NCI-H1417 (cell line): ENCODE data around the gene GPR35.
A peak's percentile ranks its signal among the peaks of the same experiment; 100 is the strongest.

Source experiments
- DNase-seq, 3 experiments: peaks; one replicate each; lab custom pipeline; 2025; lab: John Stamatoyannopoulos, UW

The GPR35 gene

DNA sequence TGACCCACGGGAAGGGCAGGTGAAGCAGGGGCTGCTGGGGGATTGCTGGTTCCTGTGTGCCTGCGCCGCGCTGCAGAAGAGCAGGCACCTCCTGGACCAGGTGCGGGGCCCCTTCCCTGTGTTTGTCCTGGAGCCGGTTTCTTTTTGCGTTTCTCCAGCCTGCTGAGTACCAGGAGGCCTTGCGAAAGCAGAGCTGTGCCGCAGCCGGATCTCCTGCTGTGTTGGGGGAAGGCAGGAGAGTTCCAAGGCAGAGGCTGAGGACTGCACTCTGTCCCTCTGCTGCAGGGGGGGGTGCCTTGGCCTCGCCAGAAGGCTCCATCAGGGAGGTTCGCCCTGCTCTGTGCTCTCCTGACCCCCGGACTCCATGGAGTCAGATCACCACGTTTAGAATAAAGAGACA is 35.9 kb upstream of the GPR35 start:
- no peak for DNase-seq

DNA sequence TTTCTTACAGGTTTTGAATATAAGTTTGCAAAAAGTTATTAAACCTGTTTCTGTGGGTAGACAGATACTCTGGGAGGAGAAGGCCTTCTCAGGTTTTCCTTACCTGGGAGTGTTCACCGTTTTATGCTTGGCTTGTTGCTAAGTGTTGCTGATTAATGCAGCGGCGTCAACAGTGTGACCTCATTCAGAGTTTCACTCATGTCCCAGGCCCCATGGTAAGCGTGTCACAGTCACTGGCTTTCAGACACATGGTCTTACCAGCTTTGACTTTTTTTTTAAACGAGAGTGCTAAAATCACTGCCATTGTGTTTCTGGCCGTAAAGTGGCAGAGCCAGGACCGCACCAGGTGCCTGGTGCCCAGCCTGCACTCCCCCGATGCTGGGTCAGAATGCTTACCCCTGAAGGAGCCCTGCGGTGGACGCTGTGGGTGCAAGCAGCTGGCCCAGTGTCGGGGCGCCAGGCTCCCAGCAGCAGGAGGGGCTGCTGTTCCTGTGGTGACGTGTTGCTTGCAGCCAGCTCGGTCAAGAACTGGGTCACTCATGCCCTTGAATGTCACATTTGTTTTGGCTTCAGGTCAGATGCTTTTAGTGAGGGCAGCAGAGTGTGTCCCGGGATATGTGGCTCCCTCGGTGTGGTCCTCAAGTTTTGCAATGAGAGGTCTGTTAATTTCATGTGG is 35.3 kb upstream of the GPR35 start:
- no peak for DNase-seq

DNA sequence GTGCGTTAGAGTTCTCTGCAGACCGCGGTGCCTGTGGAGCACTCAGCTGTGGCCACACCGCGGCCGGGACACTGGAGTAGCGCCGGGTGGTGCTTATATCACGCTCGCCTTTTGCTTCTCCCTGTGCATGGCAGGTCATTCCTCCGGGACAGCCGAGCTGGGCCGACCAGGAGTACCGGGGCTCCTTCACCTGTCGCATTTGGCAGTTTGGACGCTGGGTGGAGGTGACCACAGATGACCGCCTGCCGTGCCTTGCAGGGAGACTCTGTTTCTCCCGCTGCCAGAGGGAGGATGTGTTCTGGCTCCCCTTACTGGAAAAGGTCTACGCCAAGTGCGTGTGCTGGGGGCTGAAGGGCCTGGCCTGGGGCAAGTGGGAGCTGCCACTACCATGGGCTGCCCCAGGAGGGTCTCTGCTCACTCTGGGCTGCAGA is 34.6 kb upstream of the GPR35 start:
- no peak for DNase-seq

DNA sequence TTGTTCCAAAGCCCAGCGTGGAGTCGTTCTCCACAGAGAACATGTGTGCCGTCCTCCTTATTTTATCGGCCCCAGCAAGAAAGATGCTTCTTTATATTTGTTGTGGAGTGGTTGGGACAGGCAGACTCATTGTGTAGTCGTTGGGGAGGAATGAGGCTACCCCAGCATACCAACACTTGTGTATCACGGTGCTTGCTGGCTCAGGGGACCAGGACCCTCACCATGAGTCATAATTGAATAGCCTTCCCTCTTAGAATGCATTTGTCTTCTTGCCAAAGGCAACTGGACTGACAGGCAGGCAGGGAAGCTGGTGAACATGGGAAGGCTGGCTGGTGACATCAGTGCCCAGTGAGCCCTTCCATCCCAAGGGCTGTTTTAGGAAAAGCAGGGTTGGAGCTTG is 34.1 kb upstream of the GPR35 start:
- DNase-seq, result no peak

DNA sequence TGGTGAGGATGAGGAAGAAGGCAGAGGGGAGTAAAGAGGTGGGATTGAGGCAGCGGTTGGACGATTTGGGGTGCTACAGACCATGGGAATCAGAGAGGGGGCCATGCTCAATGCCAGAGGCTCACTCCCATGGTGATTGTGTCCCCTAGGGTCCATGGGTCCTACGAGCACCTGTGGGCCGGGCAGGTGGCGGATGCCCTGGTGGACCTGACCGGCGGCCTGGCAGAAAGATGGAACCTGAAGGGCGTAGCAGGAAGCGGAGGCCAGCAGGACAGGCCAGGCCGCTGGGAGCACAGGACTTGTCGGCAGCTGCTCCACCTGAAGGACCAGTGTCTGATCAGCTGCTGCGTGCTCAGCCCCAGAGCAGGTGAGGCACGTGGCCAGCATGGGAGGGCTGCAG is 33.5 kb upstream of the GPR35 start:
- DNase-seq, result no peak

DNA sequence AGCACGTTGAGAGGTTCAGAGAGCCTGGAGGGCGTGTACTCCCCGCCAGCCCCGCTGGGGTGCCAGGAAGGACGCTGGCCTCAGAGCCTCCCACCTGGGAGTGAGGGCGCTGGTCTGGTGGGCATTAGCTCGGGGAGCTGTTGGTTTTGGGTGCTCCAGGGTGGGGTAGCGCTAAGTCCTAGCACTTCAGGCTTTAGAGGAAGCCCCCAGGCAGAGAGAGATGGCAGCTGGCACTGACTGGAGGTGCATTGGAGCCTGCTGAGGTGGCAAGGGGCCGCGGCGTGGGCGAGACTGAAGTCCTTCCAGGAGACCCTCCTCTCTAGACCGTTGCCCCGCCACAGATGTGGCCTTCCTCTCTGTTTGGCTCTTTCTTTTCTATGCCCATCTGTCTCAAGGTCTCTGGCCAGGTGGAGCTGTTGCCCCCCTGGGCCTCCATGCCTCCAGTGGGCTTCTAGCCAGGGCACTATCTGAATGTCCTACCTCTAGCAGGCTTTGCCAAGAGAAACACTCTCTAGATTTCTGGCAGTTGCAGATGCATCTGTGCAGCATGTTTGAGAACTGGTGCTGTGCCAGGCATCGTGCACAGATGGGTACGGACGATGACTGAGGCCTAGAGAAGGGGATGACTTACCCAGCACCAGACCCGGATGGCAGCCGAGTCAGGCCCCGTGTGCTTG is 32.1 kb upstream of the GPR35 start:
- DNase-seq, result no peak

DNA sequence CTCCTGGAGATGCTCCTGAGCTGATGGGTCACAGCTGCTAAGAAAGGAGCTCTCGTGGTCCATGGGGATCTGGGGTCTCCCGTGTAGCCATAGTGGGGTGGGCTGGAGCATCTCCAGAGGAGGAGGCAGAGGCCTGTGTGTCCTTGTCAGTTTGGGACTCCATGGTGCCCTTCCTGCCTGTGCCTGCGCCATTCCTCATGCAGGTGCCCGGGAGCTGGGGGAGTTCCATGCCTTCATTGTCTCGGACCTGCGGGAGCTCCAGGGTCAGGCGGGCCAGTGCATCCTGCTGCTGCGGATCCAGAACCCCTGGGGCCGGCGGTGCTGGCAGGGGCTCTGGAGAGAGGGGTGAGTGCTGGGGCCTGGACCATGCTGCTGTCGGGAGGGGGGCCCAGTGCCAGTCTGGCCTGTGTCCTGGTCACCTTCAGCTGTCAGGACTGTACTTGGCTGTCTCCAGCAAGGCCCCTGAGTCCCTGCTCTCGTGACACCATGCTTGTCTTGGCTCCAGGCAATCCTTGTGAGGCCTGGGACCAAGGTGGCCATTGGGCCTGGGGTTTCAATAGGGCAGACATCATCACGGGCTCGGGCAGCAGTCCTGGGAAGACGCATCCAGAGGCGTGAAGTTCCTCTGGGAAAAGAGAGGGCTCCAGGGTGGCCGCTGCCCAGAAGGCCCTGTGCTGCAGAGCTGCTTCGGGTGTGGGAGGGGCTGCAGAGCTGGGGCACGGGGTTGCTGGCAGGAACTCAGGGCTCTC is 31.4 kb upstream of the GPR35 start:
- no peak for DNase-seq

DNA sequence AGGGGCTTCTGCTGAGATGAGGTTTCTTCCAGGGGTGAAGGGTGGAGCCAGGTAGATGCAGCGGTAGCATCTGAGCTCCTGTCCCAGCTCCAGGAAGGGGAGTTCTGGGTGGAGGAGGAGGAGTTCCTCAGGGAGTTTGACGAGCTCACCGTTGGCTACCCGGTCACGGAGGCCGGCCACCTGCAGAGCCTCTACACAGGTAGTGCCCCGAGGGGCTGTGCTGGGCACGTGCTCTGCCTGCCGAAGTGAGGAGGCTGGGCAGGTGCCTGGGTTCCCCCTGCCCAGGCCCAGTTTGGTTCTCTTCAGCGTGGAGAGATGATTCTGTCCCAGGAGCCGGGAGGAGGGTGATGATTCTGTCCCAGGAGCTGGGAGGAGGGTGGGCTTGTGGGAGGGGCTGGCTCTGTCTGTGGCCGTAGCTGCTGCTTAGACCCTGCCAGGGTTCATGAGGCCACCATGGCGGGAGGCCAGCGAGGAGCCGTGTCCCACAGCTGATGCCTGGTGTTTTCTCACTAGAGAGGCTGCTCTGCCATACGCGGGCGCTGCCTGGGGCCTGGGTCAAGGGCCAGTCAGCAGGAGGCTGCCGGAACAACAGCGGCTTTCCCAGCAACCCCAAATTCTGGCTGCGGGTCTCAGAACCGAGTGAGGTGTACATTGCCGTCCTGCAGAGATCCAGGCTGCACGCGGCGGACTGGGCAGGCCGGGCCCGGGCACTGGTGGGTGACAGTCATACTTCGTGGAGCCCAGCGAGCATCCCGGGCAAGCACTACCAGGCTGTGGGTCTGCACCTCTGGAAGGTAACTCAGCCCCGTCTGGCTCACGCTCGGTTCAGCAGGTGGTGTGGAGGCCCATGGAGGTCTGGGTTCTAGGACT is 30.5 kb upstream of the GPR35 start:
- DNase-seq, result no peak

DNA sequence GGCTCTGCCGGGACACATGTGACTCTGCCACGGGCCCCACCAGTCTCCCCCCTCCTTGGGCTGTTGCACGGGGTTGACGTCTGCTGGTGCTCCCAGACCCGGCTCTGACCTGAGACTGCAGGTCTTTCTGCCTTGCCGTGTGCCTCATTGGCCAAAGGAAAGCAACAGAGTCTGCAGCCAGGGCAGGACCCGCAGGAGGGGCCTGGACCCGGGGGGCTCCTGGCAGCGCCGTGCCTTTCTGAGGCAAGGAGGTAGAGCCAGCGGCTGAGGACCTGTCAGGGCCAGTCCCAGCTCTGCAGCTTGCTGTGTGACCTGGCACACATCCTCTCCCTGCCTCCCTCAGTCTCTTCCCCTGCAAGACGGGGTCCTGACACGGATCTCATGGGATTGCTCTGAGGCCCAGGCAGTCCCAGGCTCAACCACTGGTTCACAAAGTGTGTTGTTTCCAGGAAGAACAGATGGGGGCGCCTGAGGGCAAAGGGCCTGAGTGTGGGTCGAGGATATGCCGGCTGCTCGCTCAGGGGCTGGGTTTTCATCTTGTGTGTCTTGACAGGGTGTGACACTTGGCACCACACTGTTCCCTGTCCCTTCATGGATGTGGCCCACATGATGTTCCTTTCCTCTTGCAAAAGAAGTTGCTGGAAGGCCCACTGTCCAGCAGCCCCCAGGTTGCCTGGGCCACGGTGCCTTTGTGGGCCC is 29.8 kb upstream of the GPR35 start:
- DNase-seq, result peak in 1 of 3 experiments; percentile 3

DNA sequence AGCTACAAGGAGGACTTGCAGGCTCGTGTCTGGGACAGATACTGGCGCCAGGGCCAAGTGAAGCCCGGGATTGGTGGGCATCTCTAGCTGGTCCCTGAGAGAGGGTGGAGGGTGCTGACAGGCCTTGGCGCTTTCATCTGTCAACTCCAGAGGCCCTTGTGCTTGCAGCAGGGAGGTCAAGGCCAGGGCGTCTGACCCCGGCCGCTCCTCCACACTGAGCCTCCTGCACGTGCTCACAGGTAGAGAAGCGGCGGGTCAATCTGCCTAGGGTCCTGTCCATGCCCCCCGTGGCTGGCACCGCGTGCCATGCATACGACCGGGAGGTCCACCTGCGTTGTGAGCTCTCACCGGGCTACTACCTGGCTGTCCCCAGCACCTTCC is 29.2 kb upstream of the GPR35 start:
- no peak for DNase-seq

DNA sequence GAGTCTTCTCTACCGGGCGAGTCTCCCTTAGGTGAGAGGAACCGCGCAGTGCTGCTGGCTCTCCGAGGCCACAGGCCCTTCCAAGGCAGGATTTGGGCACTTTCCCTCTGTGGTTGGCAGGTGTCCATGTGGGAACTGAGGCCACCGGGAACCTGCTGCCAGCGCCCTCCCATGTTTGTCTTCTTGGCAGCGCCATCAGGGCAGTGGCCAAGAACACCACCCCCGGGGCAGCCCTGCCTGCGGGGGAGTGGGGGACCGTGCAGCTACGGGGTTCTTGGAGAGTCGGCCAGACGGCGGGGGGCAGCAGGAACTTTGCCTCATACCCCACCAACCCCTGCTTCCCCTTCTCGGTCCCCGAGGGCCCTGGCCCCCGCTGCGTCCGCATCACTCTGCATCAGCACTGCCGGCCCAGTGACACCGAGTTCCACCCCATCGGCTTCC is 28.8 kb upstream of the GPR35 start:
- no peak for DNase-seq

DNA sequence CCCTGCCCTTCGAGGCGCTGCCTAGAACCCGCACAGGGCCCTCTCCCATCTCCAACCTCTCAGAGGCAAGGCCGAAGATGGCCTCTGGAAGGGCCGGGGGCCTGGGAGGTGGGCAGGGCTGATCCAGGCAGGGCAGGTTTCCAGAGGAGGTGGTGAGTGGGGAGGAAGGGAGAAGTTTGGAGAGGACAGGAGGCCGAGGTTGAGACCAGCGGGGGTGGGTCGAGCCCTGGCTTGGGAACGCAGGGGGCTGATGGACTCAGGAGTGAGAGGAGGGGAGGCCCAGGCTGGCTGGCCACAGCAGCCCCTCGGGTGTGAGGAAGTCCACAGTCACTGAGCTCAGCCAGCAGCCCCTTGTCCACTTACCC is 28.2 kb upstream of the GPR35 start:
- no peak for DNase-seq

DNA sequence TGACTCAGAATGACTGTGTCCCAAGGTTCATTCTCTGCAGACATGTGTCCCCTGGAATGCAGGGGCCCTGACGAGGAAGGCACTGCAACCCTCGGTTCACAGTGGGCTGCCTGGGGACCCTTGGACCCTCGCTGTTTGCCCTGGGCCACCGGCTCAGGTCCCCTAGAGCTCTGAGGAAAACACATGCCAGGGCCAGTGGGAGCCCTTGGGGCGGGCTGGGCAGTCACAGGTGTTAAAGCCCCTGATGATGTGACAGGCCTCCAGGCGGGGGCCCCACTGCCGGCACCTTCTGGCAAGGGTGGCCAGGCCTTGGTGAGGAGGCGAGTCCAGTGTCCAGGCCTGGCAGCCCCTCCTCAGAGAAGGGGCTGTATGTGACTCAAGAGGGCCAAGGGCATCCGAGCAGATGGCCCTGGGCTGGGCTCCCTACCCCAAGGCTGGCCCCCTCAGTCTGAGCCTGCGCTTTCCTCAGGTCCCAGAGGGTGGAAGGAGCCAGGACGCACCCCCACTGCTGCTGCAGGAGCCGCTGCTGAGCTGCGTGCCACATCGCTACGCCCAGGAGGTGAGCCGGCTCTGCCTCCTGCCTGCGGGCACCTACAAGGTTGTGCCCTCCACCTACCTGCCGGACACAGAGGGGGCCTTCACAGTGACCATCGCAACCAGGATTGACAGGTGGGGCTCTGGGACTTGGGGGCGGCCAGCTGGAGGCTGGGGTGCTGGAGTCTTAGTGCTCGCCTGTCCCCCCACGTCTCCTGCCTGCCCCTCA is 27.7 kb upstream of the GPR35 start:
- DNase-seq, result no peak

DNA sequence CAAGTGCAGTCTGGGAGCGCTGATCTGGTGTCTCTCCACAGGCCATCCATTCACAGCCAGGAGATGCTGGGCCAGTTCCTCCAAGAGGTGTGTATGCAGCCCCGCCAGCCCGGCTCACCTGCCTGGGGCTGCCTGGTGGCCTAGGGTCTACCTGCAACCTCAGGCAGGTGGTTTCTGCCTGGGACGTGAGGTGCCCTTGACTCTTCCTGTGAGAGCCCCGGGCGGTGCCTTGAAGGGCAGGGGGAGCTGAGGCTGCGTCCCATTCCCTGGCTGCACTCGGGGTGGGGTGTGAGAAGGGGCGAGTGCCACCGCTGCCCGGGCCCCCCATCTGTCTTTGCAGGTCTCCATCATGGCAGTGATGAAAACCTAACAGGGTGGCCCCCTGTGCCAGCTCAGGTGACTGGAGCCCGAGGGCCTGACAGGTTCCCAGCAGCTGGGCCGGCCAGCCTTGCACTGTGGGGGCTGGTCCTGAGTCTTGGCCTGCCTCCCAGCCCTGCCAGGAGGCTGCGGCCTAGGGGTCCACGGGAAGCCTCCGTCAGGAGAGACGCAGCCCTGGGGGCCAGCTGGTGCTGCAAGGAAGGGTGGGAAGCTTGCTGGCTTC is 26.9 kb upstream of the GPR35 start:
- no peak for DNase-seq

DNA sequence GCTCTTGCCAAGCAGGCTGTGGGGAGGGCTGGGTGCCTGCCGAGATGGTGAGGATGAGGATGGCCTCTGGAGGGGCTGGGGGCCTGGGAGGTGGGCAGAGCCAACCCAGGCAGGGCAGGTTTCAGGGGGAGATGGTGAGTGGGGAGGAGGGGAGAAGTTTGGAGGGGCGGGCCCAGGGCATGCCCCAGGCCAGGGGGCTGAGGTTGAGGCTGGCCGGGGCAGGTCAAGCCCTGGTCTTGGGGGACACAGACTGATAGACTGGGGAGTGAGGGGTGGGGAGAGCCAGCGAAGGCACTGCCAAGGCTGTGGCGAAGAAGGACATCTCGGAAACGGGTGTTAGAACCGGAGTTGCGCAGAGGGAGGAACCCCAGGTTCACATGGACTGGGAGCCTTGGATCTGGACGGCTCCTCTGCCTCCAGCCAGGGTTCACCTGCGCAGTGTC is 26.1 kb upstream of the GPR35 start:
- DNase-seq, result no peak

DNA sequence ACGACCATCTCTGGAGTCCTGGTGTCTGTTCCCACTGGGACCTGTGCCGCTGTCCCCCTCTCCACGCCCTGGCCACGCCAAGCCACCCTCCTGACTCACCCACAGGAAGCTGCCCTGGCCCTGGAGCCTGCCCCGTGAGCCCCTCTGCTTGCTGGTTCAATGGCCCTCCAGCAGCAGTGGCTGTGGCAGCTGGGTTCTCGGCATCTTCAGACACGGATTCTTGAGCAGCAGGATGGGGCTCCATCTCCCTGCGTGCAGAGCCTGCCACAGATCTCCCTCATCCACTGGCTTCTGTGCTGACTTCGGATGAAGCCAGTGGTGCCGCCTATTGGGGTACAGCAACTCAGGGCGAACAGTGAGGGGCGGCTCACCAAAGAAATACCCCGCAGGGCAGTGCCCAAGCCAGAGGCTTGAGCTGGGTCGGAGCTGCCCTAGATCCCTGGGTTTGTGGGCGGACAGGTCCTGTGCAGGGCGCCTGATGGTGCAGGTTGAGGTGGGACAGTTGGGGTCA is 24.8 kb upstream of the GPR35 start:
- DNase-seq, result no peak

DNA sequence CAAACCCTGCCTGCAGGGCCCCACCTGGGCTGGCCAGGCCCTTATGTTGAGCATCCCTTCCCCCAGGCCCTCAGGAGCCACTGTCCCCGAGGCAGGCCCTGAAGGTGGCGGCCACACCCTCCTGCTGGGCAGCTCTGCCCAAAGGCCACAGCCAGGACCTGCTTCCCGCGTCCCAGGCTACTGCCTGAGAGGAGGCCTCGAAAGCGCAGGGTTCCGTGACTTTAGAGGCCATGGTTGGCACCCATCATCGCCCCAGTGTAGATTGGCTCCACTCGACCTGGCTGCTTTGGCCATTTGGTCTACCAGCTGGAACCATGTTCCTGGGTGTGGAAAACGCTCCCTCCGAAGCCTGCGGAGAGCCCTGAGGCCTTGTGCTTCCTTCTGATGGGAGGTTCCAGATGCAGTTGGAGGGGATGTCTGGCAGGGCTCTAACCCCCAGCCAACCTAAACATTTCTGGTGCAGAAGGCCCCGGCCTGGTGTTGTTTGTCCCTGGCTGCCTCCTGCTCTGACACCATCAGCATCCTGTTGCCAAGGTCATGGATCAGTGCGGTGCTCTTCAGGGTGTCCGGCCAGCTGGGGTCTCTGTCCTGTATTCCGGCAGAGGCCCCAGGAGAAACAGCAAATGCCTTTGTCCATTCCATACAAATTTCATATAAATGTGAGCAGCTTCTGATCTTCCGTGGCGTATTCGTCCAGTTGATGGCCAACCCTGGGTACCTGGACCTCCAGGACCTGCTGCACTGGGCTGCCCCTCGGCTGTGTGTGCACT is 24.0 kb upstream of the GPR35 start:
- no peak for DNase-seq

DNA sequence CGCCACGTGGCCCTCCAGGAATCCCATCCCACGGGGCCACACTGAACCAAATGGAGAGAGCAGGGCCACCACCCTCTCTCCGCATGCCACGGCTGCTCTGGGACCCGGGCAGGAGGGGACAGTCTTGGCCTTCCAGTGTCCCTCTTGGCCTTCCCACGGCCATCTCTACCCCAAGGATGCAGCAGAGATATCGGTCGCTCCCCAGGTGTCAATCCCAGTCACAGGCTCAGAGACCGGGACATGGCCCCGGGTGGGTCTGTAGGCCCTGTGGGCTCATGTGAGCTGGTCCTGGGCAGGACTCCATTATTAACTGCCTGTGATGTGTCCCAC is 23.5 kb upstream of the GPR35 start:
- DNase-seq, result no peak

DNA sequence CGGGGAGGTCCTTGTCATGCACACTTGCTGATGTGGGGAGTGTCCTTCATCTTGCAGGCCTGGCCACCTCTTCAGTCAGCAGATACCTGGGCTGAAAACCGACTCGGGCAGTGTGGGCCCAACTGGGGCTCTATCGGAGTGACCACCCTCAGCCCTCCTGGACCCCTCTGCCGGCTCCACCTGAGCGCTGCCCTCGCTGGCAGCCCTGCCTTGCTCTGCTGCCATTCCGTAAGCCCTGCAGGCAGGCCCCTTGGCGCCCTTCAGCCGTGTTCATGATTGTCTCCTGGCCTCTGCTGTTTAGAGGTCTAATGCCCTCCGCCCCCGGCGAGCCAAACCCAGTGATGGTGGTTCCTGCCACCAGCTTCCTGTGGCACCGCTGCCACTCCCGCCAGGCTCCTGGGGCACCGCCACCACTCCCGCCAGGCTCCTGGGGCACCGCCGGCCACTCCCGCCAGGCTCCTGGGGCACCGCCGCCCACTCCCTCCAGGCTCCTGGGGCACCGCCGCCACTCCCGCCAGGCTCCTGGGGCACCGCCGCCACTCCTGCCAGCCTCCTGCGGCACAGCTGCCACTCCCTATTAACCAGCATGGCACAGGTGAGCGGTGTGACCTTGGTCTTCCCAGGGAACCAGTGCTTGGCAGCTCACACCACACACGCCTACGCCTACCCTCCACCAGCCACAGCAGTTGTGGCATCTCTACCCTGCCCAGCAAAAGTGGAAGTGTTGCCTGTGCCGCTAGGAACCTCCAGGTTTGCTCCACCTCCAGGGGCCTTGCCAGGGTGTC is 22.8 kb upstream of the GPR35 start:
- DNase-seq, result no peak
